K562 (cell line): ENCODE data around the gene MMP11. TPM values are rescaled to one million over a fixed set of nuclear protein-coding genes. Genes with fewer than 3 reads are reported as not detected.

Experiments used
- ATAC-seq: fragments of 200-7000 bp; cut with Tn5 transposase; 3 replicates; pipeline ENCODE4 v1.9.1; 2020; ENCODE audit warnings: moderate library complexity
- BruUV-seq: library from RNA; stranded (reverse); fragments of 400-500 nt; replicated peaks from 2 replicates; lab custom pipeline; 2021; lab: Mats Ljungman, UMichigan
- CTCF ChIA-PET: fragments of 300-600 bp; formaldehyde crosslinking; extraction: SDS; loops from one replicate; lab custom pipeline; 2021; ENCODE audit warnings: low intra/inter-chr PET ratio; lab: Yijun Ruan, JAX
- POLR2A ChIA-PET: fragments of 300-600, 350-650 bp; sonication (Branson Sonifier 250); formaldehyde crosslinking; extraction: SDS; loops from one replicate; lab custom pipeline; 2021; ENCODE audit warnings: antibody characterized with exemption, inconsistent platforms; lab: Yijun Ruan, JAX
- DNase-seq, 4 experiments: peaks; one replicate each; pipeline versions ENCODE4 v3.0.0 to v3.0.0-alpha.2; 2011 to 2018; ENCODE audit warnings: low spot score in 3 of 4, mixed read lengths in 3 of 4; ENCODE audit errors: extremely low read depth in 1 of 4
- FAIRE-seq: peaks from 2 replicates; lab custom pipeline; 2011; peaks lifted over from hg19 to GRCh38; lab: Jason Lieb, UNC
- H2AFZ ChIP-seq: 2 replicates; pipeline ENCODE4 v1.6.0; 2011; ENCODE audit warnings: low read depth, low read length, control low read depth, inconsistent platforms
- H3K27ac ChIP-seq: fragments of 200-600 bp; 3 replicates; pipeline ENCODE4 v1.8.0; 2011; ENCODE audit warnings: low read depth, mild to moderate bottlenecking, control low read depth, inconsistent platforms, low read length, moderate library complexity, mixed read lengths; ENCODE audit errors: extremely low read depth
- H3K27me3 ChIP-seq, 2 experiments: fragments of 300-600 bp in 1 of 2; 2 replicates in 1 of 2; 3 replicates in 1 of 2; pipeline versions ENCODE4 v1.6.0 to v1.8.0; 2011; ENCODE audit warnings: inconsistent platforms in 2 of 2, low read length in 2 of 2, mild to moderate bottlenecking in 1 of 2, mixed read lengths in 1 of 2, moderate library complexity in 1 of 2; ENCODE audit not compliant: control insufficient read depth in 2 of 2, insufficient read depth in 2 of 2
- H3K36me3 ChIP-seq: fragments of 300-600 bp; 3 replicates; pipeline ENCODE4 v1.8.0; 2011; ENCODE audit warnings: mild to moderate bottlenecking, low read length, inconsistent platforms; ENCODE audit not compliant: control insufficient read depth, insufficient read depth
- H3K4me1 ChIP-seq, 2 experiments: fragments of 200-600 bp in 1 of 2; replicated peaks in 1 of 2; 2 replicates in 1 of 2; 3 replicates in 1 of 2; pipeline versions ENCODE4 v1.5.1 to v1.8.0; 2011; ENCODE audit warnings: inconsistent platforms in 2 of 2, low read length in 2 of 2, mild to moderate bottlenecking in 1 of 2, mixed read lengths in 1 of 2, moderate library complexity in 1 of 2; ENCODE audit not compliant: control insufficient read depth in 2 of 2, insufficient read depth in 2 of 2
- H3K4me2 ChIP-seq: 2 replicates; pipeline ENCODE4 v1.6.1; 2011; ENCODE audit warnings: low read length, control low read depth, inconsistent platforms, mixed read lengths; ENCODE audit not compliant: insufficient read depth
- H3K4me3 ChIP-seq: fragments of 200-600 bp; sonication (generic), shearing (Covaris generic); 2 replicates; pipeline ENCODE4 v1.5.1; 2016; ENCODE audit warnings: control low read depth, inconsistent platforms
- H3K79me2 ChIP-seq: fragments of 200-600 bp; 3 replicates; pipeline ENCODE4 v1.8.0; 2011; ENCODE audit warnings: low read length, inconsistent platforms; ENCODE audit not compliant: control insufficient read depth, insufficient read depth
- H3K9ac ChIP-seq, 2 experiments: 2 replicates each; pipeline versions ENCODE4 v1.6.0 to v1.6.1; 2011; ENCODE audit warnings: low read depth in 2 of 2, low read length in 2 of 2, control low read depth in 1 of 2, inconsistent platforms in 1 of 2, mild to moderate bottlenecking in 1 of 2, mixed read lengths in 1 of 2; ENCODE audit not compliant: insufficient read depth in 1 of 2
- H3K9me1 ChIP-seq: one replicate; pipeline ENCODE4 v1.6.0; 2011; ENCODE audit warnings: inconsistent platforms, mild to moderate bottlenecking, low read length, moderate library complexity; ENCODE audit not compliant: control insufficient read depth, insufficient read depth
- H3K9me3 ChIP-seq: replicated peaks from 2 replicates; pipeline ENCODE4 v1.5.1; 2011; ENCODE audit warnings: low read depth, low read length, inconsistent platforms; ENCODE audit not compliant: control insufficient read depth, insufficient read depth
- H4K20me1 ChIP-seq: replicated peaks from 2 replicates; pipeline ENCODE4 v1.6.1; 2011; ENCODE audit warnings: low read length, inconsistent platforms, mixed read lengths; ENCODE audit not compliant: control insufficient read depth, insufficient read depth
- NR2C1 ChIP-seq, 2 experiments: fragments of 450-650 bp; IDR thresholded peaks; 2 replicates each; pipeline ENCODE4 v1.6.1; 2017; ENCODE audit warnings: mild to moderate bottlenecking in 2 of 2, antibody characterized with exemption in 1 of 2, inconsistent platforms in 1 of 2, missing compliant biosample characterization in 1 of 2, missing genetic modification characterization in 1 of 2
- NR2C2 ChIP-seq, 2 experiments: fragments of 200-800 bp in 1 of 2; sonication (Bioruptor generic) in 1 of 2; sonication (generic) in 1 of 2; formaldehyde crosslinking in 1 of 2; IDR thresholded peaks; 2 replicates each; pipeline versions ENCODE4 v1.6.1 to v1.8.0; 2016 to 2022; ENCODE audit warnings: mild to moderate bottlenecking in 1 of 2, missing compliant biosample characterization in 1 of 2, missing genetic modification characterization in 1 of 2, missing genetic modification reagents in 1 of 2
- RAD21 ChIP-seq, 2 experiments: fragments of 250-450 bp in 1 of 2; fragments of 450-650 bp in 1 of 2; sonication (Bioruptor Pico) in 1 of 2; formaldehyde crosslinking in 1 of 2; IDR thresholded peaks in 1 of 2; conservative IDR thresholded peaks in 1 of 2; 2 replicates each; pipeline versions ENCODE4 v1.4.0 to v1.8.0; 2020 to 2022; ENCODE audit warnings: mild to moderate bottlenecking in 2 of 2, moderate library complexity in 1 of 2
- WGBS: fragments of 100-300 bp; shearing (Covaris generic); methylation state at CpG from one replicate; pipeline ENCODE4 v1.1.6; 2016; ENCODE audit warnings: low coverage, mixed read lengths; ENCODE audit not compliant: insufficient coverage; ENCODE audit errors: missing lambda C conversion rate; 5-methylcytosine and 5-hydroxymethylcytosine counted together
- in situ Hi-C: fragments of 300-500 bp; cut with MboI; formaldehyde crosslinking; loops from 4 replicates; pipeline ENCODE4 v1.15.0; 2018; ENCODE audit warnings: inconsistent platforms, mixed read lengths
- intact Hi-C: fragments of 100-400 bp; cut with micrococcal nuclease; formaldehyde crosslinking; loops from 2 replicates; pipeline ENCODE4 v1.14.2; 2022
- polyA plus RNA-seq, 8 experiments: library from polyadenylated mRNA; depleted of rRNA in 4 of 8; stranded (reverse) in 5 of 8; unstranded in 3 of 8; fragments of >200 nt; fragmentation: Nextera tagmentation in 2 of 8; fragmentation: Illumina TruSeq in 1 of 8; extraction: Ambion mirVana in 2 of 8; extraction: Trizol in 1 of 8; gene quantifications; 2 replicates each; pipeline versions ENCODE4 v1.2.1 to v1.2.3, GENCODE V29; 2011 to 2014; ENCODE audit warnings: inconsistent platforms in 1 of 8, missing spikeins in 1 of 8
- total RNA-seq, 7 experiments: library from RNA; depleted of rRNA in 6 of 7; stranded (reverse); fragments of >200 nt in 6 of 7; fragmentation: Illumina TruSeq in 2 of 7; extraction: Trizol in 2 of 7; gene quantifications; 2 replicates each; pipeline versions ENCODE4 v1.2.1 to v1.2.3, GENCODE V29; 2011 to 2021; ENCODE audit warnings: low replicate concordance in 1 of 7
- TF ChIP-seq, protein P1 (sequence below): fragments of 450-650 bp; IDR thresholded peaks from 2 replicates; pipeline ENCODE4 v1.7.1; 2018; ENCODE audit warnings: mild to moderate bottlenecking, low read depth; ENCODE audit not compliant: partially characterized antibody

Gene MMP11
- total and polyA plus RNA-seq, 9 of the 15 experiments (the other 6 are each of a cell fraction or from before 2014, with no cell fraction given) = 0.14 to 1.8 (median 1.1) TPM; not detected in 2

DNA sequence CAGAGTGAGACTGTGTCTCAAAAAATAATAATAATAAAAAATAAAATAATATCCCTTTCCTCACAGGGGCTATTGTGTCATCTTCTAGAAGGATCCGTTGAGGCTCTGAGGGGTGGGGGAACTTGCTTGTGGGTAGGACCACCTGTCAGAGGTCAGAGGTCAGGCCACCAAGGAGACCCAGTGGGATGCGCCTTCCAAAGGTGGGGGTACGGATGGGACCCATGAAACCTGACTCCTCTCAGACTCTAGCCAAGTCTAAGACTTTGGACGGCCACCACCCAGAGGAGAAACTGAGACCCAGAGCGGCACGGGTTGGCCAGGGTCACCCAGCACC, 367 bp upstream of the MMP11 start:
- no peaks in the 10 kb centered on the region for H3K27me3 ChIP-seq
- BruUV-seq = no TSS peak
- peak; percentile 1; the same call in 1 of the 3 replicates for ATAC-seq
- H3K9ac ChIP-seq = peak overlapping the region; percentile 59 to 87
- TF ChIP-seq, protein P1, sequence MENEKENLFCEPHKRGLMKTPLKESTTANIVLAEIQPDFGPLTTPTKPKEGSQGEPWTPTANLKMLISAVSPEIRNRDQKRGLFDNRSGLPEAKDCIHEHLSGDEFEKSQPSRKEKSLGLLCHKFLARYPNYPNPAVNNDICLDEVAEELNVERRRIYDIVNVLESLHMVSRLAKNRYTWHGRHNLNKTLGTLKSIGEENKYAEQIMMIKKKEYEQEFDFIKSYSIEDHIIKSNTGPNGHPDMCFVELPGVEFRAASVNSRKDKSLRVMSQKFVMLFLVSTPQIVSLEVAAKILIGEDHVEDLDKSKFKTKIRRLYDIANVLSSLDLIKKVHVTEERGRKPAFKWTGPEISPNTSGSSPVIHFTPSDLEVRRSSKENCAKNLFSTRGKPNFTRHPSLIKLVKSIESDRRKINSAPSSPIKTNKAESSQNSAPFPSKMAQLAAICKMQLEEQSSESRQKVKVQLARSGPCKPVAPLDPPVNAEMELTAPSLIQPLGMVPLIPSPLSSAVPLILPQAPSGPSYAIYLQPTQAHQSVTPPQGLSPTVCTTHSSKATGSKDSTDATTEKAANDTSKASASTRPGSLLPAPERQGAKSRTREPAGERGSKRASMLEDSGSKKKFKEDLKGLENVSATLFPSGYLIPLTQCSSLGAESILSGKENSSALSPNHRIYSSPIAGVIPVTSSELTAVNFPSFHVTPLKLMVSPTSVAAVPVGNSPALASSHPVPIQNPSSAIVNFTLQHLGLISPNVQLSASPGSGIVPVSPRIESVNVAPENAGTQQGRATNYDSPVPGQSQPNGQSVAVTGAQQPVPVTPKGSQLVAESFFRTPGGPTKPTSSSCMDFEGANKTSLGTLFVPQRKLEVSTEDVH = no peak
- no peak for TF ChIP-seq RAD21 (CRISPR knock-in tag; conservative IDR thresholded peaks at IDR 0.05 in 1 of 2, IDR thresholded peaks at IDR 0.05 in 1 of 2)
- TF ChIP-seq NR2C2 (CRISPR knock-in tag; IDR thresholded peaks at IDR 0.05) = no peak
- peak; percentile 21; the same call in 1 of the 2 replicates for TF ChIP-seq NR2C2 (tag; IDR thresholded peaks at IDR 0.05)
- TF ChIP-seq NR2C1 (IDR thresholded peaks at IDR 0.05) = peak; percentile 41; the same call in 1 of the 2 replicates
- TF ChIP-seq NR2C1 (tag; IDR thresholded peaks at IDR 0.05) = peak; percentile 51
- TF ChIP-seq, all 486 proteins: peak for 2
- CTCF ChIA-PET = no interaction called here
- 5% methylated on average over 6 of the region's 6 CpGs for WGBS
- FAIRE-seq (no peak), DNase-seq (peak in 1 of 4 experiments; percentile 27)
- no peaks in the 10 kb centered on the region for H3K9me1 ChIP-seq
- POLR2A ChIA-PET = no interaction called here
- H3K4me1 ChIP-seq = peaks cover 3 to 34% of the 10 kb centered on the region in 2 experiments; a peak in 3 of 5 replicates
- intact Hi-C loops (no loop called here), in situ Hi-C loops (no loop called here)
- peak overlapping the region; percentile 47 for H3K4me3 ChIP-seq
- H4K20me1 ChIP-seq = no peaks in the 10 kb centered on the region
- no peaks in the 10 kb centered on the region for H3K9me3 ChIP-seq
- peaks cover 9% of the 10 kb centered on the region for H3K79me2 ChIP-seq
- H3K4me2 ChIP-seq = peak overlapping the region; percentile 72
- no peaks in the 10 kb centered on the region for H3K36me3 ChIP-seq
- 0 out of 3 replicates have a peak overlapping the region, but pooled peaks have one; percentile 44 for H3K27ac ChIP-seq
- H2AFZ ChIP-seq = peak overlapping the region; percentile 97
